GM12872 (cell line): ENCODE results near the gene ABCA7.

Experiments
- TF ChIP-seq, protein P1 (sequence below): IDR thresholded peaks from 3 replicates; pipeline ENCODE4 v1.5.1; 2011; ENCODE audit warnings: low read depth, mild to moderate bottlenecking, low read length, moderate library complexity; ENCODE audit not compliant: insufficient read depth

Gene ABCA7

DNA sequence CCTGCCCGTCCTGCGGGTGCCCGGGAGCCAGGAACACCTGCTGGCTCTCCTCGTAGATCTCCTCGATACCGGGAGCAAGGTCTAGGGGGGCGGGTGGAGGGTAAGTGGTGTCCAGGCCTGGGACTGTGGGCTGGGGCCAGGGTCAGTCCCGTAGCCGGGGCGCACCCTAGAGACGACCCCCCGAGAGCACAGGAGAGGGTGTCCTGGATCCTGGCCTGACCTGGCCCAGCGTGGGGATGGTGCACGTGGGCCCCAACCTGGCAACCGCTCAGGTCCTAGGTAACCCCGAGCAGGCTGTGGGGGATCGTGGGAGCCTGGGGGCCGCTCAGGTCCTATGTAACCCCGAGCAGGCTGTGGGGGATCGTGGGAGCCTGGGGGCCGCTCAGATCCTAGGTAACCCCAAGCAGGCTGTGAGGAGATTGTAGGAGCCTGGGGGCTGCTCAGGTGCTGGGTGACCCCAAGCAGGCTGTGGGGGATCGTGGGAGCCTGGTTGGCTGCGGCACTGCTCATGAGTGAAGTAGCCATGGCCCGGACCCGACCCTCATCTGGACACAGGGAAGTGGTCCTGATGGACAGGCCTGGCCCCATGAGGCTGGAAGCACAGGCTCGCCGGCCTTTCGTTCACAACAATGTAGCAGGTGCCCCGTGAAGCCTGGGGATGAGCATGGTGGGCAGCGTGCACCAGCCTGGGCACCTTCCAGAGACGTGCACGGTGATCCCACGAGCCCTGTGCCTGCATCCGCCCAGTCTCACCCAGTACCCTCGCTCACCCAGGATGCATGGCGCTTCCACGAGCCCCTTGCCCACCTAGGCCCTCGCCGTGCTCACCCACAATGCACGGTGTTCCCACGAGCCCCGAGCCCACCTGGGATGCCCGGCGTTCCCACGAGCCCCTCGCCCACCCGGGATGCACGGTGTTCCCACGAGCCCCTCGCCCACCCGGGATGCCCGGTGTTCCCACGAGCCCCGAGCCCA, 70.1 kb downstream of the ABCA7 start:
- TF ChIP-seq, protein P1, sequence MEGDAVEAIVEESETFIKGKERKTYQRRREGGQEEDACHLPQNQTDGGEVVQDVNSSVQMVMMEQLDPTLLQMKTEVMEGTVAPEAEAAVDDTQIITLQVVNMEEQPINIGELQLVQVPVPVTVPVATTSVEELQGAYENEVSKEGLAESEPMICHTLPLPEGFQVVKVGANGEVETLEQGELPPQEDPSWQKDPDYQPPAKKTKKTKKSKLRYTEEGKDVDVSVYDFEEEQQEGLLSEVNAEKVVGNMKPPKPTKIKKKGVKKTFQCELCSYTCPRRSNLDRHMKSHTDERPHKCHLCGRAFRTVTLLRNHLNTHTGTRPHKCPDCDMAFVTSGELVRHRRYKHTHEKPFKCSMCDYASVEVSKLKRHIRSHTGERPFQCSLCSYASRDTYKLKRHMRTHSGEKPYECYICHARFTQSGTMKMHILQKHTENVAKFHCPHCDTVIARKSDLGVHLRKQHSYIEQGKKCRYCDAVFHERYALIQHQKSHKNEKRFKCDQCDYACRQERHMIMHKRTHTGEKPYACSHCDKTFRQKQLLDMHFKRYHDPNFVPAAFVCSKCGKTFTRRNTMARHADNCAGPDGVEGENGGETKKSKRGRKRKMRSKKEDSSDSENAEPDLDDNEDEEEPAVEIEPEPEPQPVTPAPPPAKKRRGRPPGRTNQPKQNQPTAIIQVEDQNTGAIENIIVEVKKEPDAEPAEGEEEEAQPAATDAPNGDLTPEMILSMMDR, result no peak

DNA sequence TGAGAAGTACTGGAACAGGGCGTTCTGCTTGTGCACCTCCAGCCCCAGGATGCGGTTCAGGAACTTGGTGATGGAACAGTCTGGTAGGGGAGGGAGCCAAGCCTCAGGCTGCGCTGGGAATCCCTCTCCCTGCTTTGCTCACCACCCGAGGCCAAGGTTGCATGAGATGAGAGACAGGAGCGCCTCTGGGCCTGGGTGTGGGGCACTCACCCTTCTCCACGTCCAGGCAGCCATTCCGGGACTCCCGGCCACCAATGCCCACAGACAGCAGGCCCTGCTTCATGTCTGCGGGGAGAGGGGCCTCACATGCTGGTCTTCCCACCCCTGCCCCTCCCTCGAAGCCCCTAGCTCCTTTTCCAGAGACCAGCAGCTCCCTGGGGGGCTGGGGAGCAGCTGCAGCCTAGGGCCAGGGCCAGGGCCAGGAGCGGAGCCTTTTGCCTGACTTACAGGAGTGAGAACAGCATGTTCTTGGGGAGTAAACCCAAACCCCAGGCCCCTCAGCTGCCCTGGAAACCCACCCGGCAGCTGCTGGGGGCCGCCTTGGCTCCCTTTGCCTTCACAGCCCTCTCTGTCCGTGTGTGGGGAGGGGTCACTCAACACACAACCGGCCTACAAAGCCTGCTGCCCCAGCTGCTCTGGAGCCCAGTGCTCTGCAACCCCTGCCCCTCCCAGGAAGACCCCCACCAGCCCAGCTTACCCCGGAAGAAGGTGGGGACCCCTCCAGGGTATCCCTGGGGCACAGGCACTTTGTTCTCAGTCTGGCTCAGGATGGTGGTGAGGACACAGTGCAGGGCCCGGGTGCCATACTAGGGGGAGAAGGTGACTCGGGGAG, 71.1 kb downstream of the ABCA7 start:
- TF ChIP-seq, protein P1, result no peak

DNA sequence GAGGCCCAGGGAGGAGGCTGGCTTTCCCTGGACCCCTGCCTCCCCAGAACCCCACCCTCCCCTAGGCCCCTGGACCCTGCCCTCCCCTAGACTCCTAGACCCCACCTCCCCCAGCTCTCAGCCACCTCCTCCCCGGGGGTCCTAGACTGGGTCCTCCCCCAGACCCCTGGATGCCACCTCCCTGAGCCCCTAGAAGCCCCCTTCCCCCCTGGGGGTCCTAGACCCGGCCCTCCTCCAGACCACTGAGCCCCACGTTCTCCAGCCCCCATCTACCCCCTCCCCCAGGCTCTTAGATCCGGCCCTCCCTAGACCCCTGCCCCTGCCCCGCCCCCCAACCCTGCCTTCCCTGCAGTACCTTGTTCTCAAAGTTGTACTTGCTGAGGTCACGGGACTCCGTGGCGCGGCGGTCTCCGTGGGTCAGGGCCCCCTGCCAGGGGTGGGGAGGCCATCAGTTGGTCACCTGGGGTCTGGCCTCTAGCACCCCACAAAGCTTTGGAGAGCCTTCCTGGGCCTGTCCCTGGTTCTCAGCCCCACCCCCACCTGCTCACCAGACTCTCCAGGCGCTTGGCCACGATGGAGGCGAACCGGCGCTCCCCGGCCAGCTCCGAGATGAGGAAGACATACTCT, 71.8 kb downstream of the ABCA7 start:
- TF ChIP-seq, protein P1, result no peak

DNA sequence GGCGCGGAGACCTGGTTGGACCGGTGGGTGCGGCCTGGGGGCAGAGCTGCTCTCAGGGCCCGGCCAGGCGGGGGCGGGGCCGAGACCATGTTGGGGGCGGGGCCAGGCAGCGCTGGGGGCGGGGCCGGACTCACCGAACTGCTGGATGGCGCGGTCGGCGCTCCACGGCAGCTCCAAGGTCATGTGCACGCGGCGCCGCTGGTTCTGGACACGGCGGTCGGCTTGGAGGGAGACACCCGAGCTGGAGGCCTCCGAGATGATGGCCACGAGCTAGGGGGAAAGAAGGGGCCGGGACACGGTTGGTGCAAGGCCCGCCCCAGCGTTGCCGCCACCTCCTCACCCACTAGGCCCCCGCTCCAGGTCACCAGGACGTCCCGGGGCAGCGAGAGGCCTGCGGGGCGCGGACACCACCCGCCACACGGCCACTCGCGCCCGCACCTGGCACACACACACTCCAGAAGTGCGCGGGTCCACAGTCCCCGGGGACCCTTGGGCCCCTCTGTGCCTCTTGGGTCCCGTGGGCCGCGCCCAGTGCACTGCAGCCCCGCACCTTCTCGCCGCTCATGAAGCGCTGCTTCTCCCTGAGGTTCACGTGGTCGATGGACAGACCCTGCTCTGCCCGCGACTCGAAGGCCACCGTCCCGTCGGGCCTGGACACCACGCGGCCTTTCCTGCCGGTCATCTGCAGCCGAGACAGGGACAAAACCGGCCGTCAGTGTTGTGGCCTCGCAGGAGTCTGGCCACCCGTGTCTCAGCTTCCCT, 72.5 kb downstream of the ABCA7 start:
- TF ChIP-seq, protein P1, result no peak

DNA sequence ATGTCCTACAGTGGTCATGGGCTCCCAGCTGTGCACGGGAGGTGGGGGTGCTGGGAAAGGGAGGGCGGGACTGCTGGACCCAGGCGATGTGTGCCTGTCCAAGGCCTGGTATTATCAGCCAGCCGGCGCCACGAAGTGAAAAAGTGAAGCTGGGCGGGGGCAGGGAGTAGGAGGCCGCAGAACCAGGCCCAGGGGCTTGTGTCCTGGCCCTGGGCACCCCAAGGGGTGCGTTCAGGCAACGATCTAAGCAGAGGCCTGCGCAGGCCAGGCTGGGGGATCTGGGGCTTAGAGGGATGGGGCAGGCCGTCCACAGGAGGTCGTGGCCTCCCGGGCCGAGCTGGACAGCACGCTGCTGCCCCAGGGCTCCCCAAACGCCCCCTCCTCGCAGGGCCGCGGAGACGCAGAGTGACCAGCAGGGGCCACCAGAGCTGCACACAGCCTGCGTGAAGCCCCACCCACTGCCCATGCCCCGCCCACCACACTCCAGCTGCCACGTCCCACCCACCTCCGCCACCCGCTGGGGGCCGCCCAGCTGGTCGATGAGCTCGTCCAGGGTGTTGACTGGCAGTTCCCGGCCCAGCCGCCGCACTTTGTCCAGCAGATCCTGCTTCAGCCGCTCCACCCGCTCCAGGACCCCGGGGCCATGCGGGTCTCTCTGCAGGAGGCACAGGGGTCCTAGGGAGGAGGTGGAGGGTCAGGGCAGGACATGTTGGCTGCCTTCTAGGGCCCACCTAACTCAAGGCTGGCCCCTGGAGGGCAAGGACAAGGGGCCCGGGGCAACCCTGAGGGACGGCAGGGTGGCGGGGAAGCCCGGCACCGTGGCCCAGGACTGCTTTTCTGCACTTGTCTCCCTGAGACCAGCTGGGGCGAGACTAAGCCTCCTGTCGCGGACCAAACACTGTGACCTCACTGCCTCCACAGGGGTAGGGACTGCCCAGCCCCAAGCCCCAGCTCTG, 73.4 kb downstream of the ABCA7 start:
- TF ChIP-seq, protein P1, result peak; percentile 89

DNA sequence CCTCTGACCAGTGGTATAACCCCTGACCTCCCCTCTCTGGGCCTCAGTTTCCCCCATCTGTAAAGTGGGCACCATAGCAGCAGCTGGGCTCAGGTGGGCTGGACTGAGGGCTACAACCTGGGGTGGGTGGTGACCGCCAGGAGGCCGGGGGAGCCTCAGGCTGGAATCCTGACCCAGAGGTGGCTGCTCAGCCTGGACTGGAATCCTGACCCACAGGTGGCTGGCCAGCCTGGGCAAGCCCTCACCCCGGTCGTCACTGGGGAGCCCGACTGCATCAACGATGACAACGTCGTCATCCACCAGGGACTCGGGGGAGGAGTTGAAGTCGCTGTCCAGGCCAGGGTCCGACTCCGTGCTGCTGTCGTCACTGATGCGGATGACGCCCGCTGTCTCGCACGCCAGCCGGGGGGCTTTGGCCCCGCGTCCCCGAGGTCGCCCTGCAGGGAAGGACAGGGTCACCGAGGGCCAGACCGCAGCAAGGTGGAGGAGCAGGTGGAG, 74.1 kb downstream of the ABCA7 start:
- TF ChIP-seq, protein P1, result no peak
